GM18511 (cell line): ENCODE data around the gene EPS8L3.
"Not testable (repeated sequence)": the region's sequence is repeated elsewhere in the genome, so short reads cannot be mapped to it uniquely, and the experiment has no call there.

Experiments
- ATAC-seq: cut with Tn5 transposase; IDR thresholded peaks from one replicate; pipeline ENCODE4 v1.9.1; 2021; ENCODE audit warnings: mild to moderate bottlenecking, moderate library complexity; ENCODE audit not compliant: unreplicated experiment

Gene EPS8L3

GRCh38 chr1:109763646-109764415 lies at the start of gene EPS8L3:
Gene EPS8L3, minus strand, starts transcription at chr1:109763923. Its CDS starts 2,174 bp downstream, at chr1:109761749.
- ATAC-seq, result no peak

GRCh38 chr1:109812691-109813393 lies 49.1 kb upstream of the EPS8L3 start:
- ATAC-seq, result no peak

GRCh38 chr1:109808703-109809102 lies 45.0 kb upstream of the EPS8L3 start:
- no peak for ATAC-seq

GRCh38 chr1:109807822-109808680 lies 44.3 kb upstream of the EPS8L3 start:
- no peak for ATAC-seq

- ATAC-seq, result no peak
Measured at GRCh38 chr1:109807402-109807801, 43.7 kb upstream of the EPS8L3 start.

- ATAC-seq, result no peak
Measured at GRCh38 chr1:109806733-109807400, 43.1 kb upstream of the EPS8L3 start.

- ATAC-seq, result no peak
Measured at GRCh38 chr1:109805486-109806165, 41.9 kb upstream of the EPS8L3 start.

GRCh38 chr1:109804660-109805059 lies 40.9 kb upstream of the EPS8L3 start:
- ATAC-seq, result no peak

GRCh38 chr1:109803901-109804331 lies 40.2 kb upstream of the EPS8L3 start:
- no peak for ATAC-seq

- ATAC-seq, result no peak
Measured at GRCh38 chr1:109802901-109803561, 39.3 kb upstream of the EPS8L3 start.

- ATAC-seq, result no peak
Measured at GRCh38 chr1:109802136-109802900, 38.6 kb upstream of the EPS8L3 start.

GRCh38 chr1:109801791-109802135 lies 38.0 kb upstream of the EPS8L3 start:
- ATAC-seq, result no peak

- ATAC-seq, result no peak
Measured at GRCh38 chr1:109800291-109800690, 36.6 kb upstream of the EPS8L3 start.

- no peak for ATAC-seq
Measured at GRCh38 chr1:109799445-109799844, 35.7 kb upstream of the EPS8L3 start.

- not testable (repeated sequence) for ATAC-seq
Measured at GRCh38 chr1:109797303-109797595, 33.5 kb upstream of the EPS8L3 start.

GRCh38 chr1:109796484-109797302 lies 33.0 kb upstream of the EPS8L3 start:
- no peak for ATAC-seq

GRCh38 chr1:109794319-109795132 lies 30.8 kb upstream of the EPS8L3 start:
- ATAC-seq, result no peak
